ENCODE results near the gene CELA3B.
A peak's percentile ranks its signal among the peaks of the same experiment; 100 is the strongest.
"Not testable (repeated sequence)": the region's sequence is repeated elsewhere in the genome, so short reads cannot be mapped to it uniquely, and the experiment has no call there.

Gene CELA3B

DNA sequence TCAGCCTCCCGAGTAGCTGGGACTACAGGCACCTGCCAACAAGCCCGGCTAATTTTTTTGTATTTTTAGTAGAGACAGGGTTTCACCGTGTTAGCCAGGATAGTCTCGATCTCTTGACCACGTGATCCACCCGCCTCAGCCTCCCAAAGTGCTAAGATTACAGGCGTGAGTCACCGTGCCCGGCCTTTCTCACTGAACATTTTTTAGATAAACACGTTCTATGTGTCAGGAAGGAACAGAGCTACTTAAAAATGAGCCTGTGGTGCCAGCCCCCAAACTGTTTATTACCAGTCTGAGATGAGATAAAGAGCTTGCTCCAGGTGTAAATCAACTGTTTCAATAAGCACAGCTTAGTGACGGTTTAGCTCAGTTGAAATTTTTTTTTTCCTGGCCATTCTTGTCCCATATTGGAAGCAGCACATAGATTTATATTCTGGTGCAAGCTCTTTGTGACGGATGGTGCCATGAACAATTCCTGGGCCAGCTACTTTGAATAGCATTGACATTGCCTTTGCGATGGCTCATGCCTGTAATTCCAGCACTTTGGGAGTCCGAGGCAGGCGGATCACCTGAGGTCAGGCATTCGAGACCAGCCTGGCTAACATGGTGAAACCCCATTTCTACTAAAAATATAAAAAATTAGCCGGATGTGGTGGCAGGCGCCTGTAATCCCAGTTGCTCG is 33.7 kb upstream of the CELA3B start:
- DNase-seq (ENCODE audit: low spot score), result not testable (repeated sequence)

DNA sequence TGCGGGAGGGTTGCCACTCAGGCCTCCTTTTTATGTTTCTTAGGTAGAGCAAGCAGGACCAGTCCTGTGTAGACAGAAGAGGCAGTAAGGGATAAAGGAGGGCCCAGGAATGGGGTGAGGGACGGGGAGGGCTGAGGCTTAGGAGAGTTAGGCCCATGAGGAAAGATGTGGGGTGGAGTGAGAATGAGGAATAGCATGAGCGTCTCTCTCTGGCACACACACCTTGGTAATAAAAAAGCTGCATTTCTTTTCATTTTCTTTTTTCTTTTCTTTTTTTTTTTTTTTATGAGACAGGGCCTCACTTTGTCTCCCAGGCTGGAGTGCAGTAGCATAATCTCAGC is 32.1 kb upstream of the CELA3B start:
- no peak for DNase-seq (ENCODE audit: low spot score)

DNA sequence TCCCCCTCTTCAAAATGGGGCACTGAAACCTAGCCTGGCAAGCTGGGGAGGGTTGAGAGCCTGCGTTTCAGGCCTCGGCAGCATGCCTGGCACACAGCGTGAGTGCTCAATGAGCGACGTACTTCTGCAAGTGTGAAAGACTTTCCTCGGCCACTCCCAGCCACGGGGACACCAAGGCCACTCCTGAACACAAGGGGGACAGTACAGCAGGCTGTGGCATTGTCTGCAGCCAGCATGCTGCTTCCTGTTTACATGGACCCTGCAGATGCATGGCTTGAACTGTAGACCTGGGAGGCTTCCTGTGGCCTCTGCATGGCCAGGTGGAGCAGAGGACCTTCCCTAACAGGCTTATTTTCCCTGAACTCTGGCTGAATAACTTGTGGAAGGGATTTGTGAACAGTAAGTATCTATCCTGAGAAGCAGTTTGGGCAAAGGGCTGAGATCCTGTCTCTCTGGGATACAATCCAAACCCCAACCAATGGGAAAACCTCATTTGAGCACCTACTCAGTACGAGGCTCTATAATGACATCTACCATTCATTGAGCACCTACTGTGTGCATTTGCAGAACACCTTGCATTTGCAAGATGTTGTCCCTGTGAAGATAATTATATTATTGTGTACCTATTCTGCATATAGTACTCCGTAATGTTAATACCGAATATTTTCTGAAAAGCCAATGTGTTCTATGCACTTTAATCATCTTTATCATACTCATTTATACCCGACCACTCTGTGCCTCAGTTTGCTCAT is 29.8 kb upstream of the CELA3B start:
- no peak for DNase-seq (ENCODE audit: low spot score)

DNA sequence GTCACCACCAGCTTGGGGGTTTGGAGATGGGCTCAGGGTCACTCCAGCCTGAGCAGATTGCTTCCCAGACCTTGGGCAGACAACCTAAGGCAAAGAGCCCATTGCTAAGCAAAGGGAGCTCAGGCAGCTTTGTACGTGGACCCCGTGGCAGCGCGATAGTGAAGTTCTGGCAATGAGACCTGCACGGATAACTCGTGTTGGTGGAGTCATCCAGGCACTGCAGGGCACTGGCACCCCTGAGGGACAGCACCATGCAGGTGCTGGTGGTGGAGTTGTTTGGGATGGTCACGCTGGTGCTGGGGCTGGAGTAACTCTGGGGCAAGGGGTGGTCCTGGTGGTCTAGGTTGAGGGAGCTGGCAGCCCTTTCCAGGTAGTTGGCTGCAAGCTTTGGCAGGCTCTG is 26.1 kb upstream of the CELA3B start:
- DNase-seq (ENCODE audit: low spot score), result no peak

DNA sequence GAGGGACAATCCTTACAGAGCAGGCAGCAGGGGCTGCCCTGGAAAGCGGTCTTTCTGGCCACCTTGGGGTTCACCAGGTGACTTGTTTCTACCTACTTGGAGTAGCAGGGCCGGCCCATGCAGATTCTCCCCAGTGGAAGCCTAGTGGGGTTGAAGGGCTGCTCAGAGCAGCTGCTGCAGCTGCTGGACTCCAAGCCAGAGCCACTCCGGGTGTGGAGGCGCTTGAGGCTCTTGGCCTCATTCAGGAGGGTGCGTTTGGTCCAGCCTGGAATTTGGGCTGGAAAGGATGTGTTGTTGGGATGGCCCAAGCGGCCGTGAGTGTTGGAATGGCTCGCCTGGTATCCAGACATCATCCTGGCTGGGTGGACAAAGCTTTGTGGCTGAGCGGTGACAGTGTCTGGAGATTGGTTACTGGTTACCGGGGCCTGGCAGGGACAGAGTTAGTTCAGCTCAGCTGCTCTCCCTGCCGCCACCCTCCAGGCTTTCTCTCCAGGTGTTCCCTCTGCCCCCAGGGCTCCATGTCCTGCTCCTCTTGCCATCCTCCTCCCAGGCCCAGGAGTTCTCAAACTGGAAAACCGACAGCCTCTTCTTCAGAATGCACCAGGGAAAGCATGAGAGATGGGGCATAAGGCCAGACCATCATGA is 25.5 kb upstream of the CELA3B start:
- DNase-seq (ENCODE audit: low spot score), result no peak

DNA sequence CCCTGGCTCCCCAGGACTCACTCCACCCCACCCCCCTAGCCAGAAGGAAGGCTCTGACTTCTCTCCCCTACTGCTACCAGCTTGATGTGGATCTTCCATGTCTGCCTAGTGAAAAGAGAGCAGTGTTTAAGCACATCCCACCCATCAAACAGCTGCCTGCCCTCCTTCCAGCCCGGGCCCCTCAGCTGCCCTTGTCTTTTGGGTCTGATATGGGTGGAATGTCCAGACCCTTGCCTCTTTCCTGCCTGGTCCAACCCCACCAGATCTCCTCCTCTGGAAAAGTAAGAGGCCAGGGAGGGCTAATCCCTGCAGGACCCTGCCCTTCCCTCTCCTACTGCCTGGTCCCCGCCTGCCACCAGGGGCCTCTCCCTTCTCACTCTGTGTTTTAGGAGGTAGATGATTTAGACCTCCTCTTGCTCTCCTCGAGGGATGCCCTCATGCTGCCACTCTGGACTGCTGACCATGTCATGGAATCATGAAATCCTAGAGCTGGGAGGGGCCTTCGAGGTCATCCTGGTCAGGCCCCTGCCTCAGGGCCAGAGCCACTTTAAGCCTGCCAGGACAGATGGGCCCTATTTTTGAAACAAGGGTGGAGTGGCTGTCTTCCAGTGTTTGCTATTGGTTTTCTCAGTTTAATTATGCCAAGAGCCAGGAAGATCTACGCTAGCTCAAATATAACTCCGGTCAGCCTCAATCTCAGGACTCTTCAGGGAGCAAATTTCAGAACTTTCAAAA is 23.9 kb upstream of the CELA3B start:
- DNase-seq (ENCODE audit: low spot score), result no peak

DNA sequence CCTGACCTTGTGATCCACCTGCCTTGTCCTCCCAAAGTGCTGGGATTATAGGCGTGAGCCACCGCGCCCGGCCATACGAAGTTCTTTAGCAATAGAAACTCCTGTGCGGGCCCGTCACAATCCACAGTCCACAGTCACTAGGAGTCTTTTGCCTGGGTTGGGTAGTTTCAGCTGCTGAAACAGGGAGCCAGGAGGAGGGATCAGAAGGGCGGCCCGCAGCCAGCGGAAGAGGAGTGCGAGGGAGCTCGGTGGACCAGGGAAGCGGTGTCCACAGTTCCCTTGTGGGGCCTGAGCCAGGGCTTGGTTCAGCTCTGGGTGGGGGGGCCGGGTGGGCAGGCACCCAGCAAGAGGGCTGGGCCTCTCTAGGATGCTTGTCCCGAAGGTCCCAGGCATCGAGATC is 21.8 kb upstream of the CELA3B start:
- DNase-seq (ENCODE audit: low spot score), result no peak

DNA sequence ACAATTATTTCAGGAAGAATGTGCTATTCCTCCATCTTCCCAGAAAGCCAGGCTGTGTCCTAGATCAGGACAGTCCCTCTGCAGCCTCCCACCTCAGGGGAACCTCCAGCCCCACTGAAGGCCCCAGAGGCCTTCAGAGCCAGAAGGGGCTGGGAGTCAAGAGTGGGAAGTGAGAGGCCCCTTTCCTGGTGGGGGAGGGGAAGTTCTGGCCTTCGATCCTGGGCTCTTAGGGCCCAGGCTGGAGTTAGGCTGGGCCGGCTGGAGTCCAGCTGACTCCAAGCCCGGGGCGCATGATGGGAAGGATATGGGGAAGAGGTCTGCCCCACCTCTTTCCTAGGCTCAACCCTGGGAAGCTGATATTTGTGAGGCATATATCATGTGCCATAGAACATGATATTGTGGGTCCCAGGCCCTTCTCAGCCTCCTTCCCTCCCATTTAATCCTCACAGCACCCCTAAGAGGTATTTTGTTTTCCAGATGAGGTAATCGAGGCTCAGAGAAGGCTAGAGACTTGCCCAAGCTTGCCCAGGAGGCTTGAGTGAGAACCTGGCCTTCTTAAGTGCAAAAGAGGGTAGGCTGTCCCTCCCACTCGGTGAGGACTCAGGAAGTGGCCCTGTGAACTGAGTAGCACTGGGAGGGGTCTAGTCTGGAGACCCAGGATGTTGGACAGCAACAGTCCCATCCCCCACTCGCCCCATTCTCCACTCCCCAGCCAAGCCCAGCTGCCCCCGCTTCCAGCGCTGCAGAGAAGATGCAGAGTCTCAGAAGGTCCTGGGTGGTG is 21.1 kb upstream of the CELA3B start:
- no peak for DNase-seq (ENCODE audit: low spot score)

DNA sequence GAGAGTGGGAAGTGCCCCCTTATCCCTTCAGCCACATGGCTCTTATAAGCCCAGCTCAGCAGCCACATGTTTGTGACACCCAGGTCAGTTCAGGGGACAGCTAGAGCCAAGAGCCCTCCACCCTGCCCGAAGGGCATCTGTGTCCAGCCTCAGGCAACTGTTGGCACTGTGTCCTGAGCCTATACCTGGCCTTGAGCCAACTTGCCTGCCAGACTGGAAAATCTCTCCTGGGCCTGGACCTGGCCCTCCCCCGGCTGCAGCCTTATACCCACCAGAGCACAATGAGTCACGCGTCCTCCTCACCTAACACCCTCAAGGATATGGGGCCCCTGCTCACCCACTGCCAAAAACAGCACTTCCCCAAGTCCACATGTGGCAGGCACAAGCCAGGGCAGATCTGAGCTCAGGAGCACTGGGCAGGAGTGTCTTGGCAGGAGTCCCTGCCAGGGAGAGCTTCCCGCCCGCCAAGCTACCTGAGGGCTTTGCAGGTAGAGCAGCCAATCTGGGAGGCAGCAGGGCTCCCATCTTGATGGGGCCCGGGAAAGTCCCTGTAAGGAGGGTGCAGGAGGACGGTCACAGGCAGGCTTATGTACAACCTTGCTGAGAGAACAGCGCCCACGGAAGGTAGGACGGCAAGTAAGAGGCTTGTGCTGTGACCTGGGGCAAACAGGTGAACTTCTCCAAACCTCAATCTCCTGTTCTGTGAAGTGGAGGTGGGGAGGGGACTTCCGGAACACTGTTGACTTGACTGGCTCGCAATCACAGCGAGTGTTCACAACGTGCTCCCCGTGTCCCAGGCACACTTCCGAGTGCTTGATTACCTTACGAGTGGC is 19.9 kb upstream of the CELA3B start:
- DNase-seq (ENCODE audit: low spot score), result no peak

DNA sequence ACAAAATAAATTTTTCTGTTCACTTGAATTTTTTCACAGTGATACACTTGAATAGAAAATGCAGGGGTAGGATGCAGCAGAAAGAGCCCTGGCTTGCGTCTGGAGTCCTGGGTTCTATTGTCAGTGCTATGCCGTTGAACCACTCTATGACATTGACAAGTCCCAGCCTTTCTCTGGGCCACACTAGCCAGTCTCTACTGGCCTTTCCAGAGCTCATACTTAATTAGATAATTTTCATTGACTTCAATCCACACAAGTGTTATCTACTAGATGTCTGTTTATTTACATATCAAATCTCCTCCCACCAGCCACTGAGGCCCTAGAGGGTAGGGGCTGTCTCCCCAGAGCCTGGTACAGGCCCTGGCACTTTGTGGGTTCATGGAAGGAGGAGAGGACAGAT is 15.5 kb upstream of the CELA3B start:
- no peak for DNase-seq (ENCODE audit: low spot score)

DNA sequence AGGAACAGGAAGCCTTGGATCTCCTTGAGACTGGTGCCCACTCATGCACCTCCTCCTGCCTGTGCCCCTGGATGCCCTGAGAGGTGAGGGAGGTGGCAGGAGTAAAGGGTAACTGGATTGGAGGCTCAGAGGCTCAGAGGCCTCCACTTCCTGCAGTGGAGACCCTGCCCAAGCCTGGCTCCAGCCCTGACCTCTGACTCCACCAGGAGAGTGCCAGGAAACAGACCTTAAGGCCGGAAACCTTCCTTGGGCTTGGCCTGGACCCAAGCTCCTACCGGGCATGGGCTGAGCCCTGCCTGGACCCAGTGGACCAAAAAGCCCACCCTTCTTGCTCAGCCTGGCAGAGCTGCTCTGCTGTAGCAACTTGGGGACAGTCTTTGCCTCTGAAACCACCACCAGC is 15.0 kb upstream of the CELA3B start:
- DNase-seq (ENCODE audit: low spot score), result no peak

DNA sequence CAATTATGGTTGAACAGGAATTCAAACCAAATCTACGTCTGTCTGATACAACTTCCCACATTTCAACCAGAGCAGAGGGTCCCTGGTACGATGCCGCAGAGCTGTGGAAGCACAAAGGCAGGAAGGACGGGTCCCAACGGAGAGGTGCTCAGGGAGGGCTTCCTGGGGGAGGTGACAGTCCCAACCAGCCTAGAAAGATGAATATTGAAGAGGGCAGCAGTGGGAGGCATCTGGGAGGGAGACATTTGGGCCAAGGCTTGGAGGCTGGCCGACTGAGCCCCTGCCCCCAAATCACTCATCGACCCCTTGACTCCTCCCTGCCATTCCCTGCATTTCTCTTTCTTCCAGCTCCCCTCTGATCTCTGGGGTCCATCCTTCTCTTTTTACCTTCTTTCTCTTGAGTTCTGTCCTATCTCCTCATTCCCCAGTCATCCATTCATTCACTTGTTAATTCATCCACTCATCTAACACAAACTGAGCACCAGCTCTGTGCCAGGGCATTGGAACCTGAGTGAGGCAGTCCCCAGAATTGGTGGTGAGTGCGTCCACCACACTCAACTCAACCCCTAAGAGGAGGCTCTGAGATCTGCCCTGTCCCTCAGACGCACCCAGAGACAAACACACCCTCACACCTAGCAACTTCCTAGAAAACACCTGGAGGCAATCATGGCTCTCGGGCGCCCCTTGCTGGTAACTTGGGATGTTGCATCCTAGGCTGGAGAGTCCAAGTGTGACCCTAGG is 13.2 kb upstream of the CELA3B start:
- DNase-seq (ENCODE audit: low spot score), result peak; percentile 88

DNA sequence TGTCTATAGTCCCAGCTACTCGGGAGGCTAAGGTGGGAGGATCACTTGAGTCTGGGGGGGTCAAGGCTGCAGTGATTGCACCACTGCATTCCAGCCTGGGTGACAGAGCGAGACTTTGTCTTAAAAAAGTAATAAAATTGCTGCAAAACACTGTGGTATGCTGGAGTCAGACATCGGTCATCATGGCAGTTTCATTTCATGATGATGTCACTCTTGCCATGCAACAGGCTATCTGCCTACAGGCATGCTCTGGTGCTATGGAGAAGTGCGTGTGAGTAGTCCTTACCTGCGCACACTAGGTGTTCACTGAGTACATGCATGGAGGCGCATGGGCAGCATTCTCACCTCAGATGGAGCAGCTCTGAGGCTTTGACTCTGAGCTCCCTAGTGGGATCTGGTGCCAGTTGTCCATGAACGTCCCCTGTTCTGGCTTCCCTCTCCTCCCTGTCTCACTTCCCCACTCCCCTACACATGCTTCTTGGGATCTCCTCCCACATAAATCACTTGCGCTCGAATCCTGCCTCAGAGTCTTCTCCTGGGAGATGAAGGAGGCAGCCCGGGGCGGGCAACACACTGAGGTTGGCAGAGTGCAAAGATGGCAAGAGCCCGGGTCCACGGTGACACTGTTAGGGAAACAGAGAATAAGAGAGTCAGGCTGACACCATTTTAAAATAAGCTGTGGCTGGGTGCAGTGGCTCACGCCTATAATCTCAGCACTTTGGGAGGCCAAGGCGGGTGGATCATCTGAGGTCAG is 10.4 kb upstream of the CELA3B start:
- DNase-seq (ENCODE audit: low spot score), result no peak

DNA sequence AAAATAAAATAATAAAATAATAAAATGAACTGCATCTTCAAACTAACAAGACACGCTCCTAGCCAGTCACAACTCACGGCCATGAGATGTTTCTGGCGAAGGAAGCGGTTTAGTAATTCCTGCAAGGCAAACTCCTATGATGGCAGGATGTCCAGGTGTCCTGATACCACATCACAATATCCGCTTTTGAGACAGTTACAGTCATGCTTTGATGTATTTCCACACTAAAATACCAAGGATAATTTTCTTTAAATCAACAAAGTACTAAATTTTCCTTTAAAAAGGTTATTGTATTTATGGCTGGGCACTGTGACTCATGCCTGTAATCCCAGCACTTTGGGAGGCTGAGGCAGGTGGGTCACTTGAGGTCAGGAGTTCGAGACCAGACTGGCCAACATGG is 9.6 kb upstream of the CELA3B start:
- not testable (repeated sequence) for DNase-seq (ENCODE audit: low spot score)

DNA sequence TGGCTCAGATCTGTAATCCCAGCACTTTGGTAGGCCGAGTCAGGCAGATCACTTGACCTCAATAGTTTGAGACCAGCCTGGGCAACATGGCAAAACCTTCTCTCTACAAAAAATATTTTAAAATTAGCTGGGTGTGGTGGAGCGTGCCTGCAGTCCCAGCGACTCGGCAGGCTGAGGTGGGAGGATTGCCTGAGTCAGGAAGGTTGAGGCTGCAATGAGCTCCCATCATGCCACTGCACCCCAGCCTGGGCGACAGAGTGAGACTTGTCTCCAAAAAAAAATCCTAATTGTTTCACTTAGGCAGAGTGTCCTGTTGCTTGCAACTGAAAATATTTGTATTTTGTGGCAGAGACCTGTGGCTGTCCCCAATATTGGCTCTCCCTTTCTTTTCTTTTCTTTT is 7.8 kb upstream of the CELA3B start:
- not testable (repeated sequence) for DNase-seq (ENCODE audit: low spot score)

DNA sequence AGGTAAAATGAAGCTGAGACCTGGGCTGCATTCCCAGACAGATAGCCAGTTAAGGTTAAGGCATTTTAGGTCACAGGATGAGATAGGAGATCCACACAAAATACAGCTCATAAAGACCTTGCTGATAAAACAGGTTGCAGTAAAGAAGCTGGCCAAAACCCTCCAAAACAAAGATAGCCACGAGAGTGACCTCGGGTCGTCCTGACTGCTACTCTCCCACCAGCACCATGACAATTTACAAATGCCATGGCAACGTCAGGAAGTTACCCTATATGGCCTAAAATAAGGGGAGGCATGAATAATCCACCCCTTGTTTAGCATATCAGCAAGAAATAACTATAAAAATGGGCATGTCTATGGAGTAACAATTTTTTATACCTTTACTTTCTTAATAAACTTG is 6.3 kb upstream of the CELA3B start:
- not testable (repeated sequence) for DNase-seq (ENCODE audit: low spot score)

DNA sequence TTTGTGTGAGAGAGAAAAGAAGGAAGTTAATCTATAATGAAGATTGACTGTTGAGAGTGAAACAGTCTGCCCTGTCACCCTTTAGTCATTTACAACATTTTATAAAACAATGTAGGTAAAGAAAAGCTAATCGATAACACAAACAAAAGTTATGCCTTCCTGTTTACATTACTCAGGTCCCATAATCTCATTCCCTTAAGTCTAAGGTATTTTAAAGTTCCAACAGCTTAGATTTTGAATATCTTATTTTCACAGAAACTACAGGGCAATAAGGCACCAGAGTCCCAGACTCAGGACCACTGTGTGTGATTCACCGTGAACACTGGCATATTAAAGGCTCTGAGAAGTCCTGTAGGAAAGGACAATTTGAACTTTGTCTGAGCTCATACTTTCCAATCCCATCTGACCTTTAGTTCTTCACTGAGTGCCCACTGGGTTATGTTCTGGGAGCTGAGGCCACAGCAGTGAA is 3.8 kb upstream of the CELA3B start:
- DNase-seq (ENCODE audit: low spot score), result not testable (repeated sequence)

DNA sequence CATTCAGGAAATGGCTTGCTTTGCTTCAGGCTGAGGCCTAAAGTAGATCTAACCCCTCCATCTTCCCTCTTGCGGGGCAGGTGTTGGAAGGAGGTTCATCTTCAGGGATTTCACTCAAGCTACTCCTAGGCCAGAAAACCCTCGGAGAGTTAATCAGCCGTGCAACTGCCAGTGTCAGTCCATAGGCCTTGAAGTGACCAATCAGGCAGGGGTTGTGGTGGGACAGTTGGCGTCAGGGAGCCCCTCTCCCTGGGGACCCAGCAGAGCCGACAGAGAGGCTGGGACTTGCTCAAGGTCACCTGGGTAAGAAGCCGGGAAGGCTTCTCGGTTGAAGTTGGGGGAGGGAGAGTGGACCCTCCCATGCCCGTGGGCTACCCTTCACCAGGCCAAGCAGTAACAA is 2.9 kb upstream of the CELA3B start:
- not testable (repeated sequence) for DNase-seq (ENCODE audit: low spot score)

DNA sequence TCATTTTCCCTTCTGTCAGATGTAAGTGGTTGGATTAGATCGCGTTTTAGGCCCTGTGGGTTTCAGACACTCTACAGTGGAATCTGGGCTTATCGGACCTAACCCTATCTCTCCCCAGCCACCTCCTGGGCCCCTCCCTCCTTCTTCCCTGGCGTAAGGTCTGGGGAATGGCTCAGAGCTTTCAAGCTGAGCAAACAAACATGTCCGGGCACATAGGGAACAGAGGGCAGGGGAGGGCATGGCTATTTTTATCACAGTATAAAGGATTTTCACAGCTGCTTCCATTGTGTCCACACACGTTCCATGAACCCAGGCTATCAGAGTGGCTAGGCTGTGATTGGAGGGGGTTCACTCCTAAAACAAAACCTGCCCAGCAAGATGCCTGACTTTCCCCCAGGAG is 2.1 kb upstream of the CELA3B start:
- DNase-seq (ENCODE audit: low spot score), result not testable (repeated sequence)
